HG03066 (cell line): ENCODE measurements around the gene PRAC1.

Experiments
- ATAC-seq: cut with Tn5 transposase; IDR thresholded peaks from one replicate; pipeline ENCODE4 v1.9.1; 2021; ENCODE audit warnings: low read depth; ENCODE audit not compliant: unreplicated experiment

PRAC1 gene

DNA sequence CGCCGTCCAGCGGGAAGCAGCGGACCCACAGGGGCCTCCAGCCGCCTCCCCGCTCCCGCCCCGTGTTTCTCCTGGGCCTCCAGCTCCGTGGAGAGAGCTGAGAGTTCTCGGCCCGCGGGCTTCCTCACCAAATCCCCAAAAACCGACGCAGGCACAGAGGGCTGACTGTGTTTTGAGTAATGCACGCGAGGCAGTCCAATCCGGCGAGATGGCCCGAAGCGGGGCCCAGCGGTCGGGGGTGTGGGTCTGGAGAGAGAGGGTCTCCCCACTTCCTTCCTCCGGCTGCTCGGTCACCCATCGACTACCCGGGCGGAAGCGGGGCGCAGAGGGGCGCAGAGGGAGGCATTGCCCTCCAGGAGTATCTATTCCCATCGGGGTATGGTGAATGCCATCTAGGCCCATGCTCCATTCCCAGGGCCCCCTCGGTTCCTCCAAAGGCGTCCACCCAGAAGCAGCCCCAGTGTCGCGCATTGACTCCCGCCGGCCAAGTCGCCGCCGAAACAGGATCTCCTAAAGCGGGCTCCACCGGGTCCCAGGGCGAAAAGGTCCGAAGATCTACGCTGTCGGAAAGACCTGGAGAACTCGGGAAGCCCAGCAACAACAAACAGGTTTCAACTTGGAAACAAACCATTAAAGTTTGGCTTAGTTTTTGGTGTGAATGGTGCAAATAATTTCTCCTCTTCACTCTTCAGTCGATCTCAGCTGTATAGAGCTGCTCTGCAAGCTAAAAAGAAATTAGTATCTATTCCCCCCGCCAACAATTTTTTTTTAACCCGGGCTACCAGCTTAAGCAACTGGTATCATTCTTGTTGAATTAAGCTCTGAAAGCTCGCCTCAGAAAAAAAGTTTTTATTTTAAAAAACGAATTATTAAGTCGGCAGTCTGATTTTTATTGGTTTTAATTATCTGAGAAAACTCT, 25.4 kb upstream of the PRAC1 start:
- no peak for ATAC-seq

DNA sequence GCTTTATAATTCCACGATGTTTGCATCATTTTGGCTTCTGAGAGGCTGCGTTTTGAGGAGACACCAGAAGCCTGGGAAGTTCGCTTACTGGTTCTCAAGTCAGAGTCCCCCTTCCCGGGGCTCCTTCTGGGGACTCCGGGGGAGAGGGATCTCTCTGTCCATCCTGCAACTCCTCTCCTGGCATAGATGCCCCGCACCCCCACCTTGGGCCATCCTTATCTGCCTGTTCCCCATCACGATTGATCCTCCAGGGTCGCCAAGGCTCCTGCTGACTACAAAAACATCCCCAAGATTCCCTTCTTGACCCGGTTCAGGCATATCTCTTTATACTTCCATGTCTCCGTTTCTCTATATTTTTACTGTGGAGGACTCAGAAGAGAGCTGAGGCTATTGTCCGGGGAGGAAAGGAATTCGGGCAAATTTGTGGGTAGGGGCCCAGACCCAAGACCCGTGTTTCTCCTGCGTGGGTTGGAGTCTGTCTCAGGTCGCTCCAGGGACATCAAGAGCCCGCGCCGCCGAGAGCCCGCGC, 24.7 kb upstream of the PRAC1 start:
- no peak for ATAC-seq

DNA sequence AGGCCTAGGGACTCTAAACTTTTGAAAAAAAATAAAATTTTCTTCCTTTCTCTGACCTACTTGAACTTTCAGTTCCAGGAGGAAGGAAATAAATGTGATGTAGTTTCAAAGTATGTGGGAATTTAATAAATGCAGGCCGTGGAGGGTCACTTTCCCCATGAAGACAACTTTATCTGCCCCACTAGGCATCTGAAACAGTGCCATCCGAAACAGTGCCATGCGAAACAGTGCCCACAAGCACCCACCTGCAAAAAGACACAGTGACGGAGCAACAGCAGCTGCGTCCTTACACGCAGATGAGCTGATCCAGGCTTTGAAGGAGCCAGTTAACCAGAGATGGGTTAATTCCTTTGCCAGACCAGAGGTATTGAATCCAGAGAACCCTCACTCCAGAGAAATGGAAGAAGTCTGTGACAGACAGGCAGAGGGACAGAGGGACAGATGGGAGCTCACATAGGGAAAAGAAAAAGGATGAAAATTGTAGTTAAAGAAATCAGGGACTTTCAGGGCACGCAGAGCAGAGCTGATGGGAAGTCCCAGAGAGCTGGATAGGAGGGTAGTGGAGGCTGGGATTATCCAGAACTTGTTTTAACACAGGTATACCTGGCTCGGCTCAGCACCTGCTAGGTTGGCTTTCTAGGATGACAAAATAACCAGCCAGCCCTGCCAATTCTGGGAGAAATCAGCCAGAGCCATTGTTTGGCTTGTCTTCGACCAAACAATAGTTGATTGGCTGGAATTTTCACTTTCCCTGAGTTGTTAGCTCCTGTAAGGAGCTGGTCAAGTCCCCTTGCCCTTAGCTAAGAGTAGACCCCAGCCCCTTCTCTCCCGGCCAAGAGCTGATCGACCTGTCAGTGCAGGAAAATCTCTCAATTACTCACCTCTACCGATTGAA, 23.3 kb upstream of the PRAC1 start:
- ATAC-seq, result no peak

DNA sequence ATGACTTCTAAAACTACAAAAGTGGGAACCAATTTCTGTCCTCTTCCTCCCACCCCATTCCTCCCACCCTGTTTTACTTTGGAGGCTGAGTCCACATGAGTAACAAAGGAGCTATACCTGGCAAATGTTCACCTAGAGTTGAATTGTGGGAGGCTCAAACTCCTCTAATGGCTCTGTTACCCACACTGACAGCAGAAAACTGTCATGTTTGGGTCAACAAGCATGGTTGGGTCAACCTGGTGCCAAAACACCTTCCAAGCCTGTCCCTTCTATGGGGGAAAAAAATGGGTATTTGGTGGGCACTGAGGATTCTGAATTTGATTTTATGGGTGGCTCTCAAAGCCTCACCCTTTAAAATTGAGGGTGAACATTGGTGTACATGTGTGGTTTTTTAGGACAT, 18.2 kb upstream of the PRAC1 start:
- ATAC-seq, result no peak

DNA sequence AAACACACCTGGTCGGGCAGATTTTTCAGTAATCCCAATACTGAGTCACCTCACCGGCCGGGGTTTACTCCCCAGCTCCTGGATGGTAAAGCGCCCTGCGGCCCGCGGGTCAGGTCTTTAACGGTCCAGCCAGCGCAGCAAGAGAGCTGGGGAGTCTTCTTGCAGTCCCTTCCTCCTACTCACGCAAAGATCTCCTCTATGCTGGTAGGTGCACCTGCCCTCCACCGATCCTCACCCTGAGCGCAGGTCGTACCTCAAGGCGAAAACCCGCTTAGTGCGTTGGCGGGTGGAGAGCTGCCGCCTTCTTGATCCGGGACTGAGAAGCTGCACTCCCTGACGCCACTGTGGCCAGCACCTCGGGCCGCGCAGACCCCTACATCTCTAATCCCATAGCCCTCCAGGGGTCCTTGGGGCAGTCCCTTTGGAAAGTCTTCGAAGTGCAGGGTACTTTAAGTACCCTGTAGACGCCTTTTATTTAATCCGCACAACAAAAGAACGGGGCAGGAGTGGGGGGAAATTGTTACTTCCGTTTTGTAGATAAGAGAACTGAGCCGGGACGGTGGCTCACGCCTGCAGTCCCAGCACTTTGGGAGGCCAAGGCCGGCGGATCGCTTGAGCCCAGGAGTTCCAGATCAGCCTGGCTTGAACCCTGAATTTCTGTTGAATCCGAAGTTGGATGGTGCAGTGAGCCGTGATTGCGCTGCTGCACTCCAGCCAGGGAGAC, 16.6 kb upstream of the PRAC1 start:
- no peak for ATAC-seq

DNA sequence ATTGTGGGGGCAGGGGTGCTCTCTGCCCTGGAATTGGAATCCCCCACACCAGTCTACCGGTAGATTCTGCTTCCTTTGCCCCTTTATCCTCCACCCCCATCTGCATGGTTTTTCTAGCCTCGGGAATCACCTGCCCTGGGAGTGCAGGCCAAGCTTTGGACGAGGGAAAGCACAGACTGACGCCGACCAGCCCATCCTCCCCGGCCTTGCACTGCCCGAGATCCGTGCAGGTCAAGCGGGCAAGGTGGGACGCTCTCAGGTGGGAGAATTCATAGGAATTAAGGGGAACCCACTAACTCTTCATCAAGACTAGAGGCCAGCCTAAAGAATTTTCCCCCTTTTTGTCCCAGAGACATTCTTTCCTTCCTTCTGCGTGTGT, 16.1 kb upstream of the PRAC1 start:
- ATAC-seq, result no peak

DNA sequence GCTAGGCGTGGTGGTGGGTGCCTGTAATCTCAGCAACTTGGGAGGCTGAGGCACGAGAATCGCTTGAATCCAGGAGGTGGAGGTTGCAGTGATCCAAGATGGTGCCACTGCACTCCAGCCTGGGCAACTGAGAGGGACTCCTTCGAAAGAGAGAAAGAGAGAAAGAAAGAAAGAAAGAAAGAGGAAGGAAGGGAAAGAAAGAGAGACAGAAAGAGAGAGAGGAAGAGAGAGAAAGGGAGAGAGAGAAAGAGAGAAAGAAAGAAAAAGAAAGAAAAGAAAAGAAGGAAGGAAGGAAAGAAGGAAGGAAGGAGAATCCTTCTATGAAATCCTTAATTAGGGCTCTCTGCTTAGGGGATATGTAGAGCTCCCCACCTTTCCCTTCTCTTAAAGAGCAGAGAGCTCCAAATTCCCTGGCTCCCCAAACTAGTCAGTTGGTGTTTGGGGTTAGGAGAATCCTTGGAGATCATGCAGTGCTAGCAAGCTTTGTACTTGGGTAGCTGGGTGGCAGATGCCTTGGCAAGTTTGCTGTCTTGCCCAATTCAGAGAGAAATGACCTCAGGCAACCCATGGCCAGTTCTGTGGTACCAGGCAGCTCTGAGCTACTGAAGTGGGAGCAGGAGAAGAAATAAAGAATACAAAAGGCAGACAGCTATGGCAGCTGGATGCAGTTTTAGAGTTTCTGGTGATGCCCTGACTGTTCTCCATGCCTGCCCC, 15.2 kb upstream of the PRAC1 start:
- ATAC-seq, result no peak

DNA sequence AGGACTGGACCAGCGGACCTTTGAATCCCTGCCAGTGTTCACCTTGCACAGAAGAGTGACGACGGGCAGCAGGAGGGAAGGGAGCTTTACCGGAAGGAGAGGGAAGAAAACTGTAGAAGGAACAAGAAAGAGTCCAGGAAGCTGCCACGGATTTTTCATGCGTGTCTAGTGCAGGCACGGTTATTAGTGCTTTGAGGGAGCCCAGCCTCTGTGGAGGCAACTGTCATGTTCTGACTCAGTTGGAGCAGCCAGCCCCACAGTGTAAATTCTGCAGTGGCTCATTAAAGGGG, 12.7 kb upstream of the PRAC1 start:
- ATAC-seq, result no peak

DNA sequence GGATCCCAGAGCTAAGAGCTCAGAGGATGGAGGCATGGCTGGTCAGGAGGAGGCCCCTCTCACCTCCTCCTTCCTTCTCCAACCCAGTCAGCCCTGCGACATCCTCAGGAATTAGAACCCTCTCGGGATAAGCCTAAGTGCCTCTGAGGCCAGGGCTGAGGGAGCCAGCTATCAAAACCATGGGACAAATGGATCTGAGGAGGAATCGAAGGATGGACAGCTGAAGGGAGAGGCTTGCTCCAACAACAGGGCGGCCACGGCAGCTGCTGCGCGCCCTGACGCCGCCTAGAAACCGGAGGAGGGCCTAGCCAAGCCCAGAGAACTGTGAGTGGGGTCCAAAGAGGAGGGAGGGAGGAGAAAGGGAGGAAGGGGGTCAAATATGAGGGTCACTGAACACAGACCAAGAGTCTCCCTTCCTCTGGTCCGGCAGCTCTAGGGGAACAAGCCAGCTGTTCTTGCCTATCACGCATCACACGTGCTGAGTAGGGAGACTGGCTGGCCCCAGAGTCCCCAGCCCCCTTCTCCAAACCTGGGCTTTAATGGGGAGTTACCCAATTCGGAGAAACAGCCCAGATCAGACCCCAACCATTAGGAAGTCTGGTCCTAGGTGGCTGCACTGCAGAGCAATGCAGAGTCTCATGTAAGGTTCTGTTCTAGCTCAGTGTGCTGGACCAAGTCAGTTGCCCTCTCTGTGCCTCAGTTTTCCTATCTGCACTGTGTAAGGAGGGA, 12.2 kb upstream of the PRAC1 start:
- no peak for ATAC-seq

DNA sequence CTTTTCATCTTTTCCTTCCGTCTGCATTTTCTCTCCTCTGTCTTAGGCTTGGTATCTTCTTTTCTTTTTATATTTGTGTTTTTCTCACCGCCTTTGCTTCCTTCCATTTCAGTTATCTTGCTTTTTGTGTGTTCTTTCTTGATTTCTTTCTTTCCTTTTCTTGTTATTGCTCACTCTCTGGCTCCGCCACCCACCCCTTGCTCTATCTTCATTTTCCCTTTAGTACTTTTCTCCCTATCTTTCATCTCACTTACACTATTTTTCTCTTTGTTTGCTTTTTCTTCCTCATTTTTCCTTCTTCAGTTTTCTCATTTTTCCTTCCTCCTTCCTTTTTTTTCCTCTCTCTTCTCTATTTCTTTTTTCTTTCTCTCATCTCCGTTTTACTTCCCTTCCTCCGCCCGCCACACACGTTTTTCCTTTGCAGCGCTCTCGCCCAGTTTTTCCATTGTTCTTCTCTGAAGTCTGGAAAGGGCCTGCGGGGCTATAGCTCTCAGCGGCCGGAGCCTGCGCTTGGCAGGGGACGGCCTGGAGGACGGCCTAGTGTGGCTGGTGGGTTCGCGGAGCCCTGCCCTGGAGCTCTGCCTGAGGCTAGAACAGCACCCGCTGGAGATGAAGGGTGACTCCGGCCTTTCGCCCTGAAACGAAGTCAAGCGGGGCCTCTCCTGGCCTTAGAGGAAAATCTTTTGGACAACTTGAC, 11.5 kb upstream of the PRAC1 start:
- ATAC-seq, result no peak

DNA sequence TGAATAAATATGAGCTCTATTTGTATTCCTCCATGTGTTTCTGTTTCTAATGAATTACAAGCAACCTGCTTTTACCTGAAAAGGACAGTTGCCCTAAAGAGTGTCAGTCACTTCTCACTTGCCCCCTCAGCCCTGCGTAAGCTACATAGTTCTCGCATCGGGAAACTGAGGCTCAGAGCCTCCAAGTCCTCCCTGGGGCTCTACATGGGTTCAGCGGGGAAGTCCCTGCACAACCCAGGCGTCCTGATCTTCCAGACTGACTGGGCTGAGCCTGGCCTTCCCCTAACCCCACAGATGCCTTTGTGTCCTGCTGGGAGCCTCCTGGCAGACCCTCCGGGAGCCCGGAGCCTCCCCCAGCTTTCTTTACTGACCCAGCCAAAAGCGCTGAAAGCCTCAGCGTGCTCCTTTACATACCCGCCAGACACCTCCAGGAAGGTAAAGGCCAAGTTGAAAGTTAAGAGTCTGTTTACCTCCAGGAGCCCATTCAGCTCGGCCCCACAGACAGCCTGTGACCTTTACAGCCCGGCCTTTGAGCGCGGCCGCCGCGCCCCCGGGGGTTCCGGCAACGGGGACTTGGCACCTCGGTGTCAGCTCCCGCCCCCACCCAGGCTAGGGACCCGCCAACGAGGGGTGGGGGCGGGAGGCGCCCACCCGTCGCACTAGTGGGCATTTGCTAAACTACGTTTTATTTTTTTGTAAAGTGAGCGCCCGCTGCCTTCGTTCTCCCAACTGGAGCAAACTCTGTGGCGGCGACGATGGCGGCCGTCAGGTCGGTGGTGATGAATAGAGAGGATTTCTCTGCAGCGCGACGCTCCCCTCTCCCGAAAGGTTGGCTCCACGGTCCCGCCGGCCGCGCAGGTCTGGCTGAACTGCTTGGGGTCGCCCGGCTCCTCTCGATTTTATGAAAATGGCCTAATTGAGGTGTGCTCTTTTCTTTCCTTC, 10.6 kb upstream of the PRAC1 start:
- ATAC-seq, result no peak

DNA sequence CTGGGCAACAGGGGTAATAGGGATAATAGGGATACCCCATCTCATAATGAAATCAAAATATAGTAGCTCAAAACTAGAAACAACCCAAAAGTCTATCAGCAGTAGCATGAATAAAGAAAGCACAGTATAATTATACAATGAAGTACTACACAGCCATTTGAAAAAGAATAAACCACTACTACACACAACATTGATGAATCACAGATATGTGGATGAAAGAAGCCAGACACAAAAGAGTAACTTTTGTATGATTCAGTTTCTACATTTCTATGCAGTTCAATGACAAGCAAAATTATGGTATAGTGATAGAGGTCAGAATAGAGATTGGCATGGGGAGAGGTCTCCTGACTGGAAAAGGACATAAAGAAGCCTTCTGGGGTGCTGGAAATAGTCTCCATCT, 9.0 kb upstream of the PRAC1 start:
- no peak for ATAC-seq

DNA sequence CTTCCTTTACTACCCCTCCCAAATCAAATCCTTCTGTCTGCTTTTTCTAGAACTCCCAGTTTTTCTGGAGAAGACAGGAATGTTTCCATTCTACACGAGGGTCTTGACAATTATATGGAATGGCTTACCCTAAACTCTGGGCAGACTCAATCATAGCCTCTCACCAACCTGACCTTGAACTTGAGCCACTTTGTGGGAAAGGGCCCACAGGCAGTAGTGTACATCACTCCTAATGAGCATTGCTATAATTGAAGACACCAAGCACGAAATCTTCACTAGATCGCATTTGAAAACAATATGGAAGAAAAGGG, 7.9 kb upstream of the PRAC1 start:
- ATAC-seq, result no peak

DNA sequence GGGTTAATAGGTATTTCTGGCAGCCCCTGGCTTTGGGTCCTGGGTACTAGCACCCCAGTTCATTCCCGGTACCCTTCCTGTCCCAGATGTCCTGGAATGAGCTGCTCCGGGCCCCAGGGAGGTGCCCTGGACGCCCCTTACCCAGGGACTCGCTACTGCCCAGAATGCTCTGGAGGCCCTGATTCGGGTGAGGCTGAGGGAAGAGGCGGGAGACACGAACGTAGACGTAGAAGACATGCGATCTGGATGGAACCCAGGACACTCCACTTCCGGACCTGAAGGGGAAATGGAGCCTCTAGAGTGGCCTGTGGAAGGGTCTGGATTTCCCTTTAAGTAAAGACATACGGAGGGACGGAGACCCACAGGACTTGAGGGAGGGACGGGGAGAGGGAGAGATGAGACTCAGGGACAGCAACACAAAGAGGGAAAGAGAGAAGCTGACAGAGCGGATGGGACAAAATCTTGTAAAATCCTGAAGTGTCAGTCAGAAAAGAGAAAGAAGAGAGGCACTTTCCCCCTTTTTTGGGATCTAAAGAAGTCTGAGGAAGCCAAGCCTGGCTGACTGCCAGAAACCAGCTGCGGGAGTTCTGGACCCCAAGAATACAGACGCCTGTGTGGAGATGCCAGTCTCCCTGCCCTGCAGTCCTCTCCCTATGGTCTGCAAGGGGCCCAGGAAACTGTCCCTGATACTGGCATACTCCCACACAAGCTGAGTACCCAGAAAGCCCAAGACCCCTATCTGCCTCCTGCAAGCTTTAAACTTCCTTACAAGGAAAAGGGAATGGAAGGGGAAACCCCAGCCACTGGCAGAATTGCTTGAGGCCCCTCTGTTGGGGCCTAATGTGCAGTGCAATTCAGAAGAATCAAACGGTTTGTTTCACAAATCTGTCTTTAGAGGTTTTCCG, 7.3 kb upstream of the PRAC1 start:
- ATAC-seq, result no peak

DNA sequence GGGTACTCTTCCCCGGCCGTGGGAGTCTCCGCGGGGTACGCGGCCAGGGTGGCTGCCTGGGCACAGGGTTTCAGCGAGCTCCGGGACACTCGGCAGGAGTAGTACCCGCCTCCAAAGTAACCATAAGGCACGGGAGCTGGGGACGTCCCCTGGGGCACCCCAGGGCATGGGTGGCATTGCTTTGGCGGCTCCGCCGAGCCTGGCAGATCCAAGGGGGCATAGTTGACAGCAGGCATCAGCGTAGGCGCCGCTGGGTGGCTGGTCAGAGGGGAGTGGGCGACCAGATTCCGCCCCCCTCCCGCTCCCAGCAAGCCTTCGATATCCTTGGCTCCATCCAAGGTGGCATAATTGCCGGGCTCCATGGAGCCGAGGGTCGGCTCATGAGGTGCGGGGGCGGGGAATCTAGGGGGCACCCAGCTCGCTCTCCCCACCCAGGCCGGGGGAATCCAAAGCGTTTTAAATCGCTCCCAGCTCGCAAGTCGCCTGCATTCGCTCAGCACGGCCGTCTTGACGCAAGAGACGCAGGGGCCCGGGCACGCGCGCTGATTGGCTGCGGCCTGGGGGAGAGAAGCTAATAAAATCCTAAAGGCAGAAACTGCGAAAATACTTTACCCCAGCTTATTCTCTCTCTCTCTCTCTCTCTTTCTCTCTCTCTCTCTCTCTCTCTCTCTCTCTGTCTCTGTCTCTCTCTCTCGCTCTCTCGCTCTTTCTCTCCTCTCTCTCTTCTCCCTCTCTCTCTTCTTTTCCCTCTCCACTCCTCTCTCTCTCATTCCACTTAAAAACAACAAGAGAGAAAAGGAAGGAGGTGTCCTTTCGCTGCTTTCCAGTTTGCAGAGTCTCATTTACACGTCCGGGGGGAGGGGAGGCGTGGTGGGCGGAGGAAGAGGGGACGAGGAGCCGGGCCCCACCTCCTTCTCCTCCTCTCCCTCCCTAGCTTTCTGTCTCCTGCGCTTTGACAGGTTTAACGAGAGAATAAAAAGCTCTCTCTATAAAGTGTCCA, 6.2 kb upstream of the PRAC1 start, which contains the start of gene HOXB13:
HOXB13 (minus strand) TSS at position 519 of the 1,000 bp plus-strand sequence; CDS start at position 362, 157 bp downstream.
- no peak for ATAC-seq
